SK-N-SH (cell line): ENCODE data around the gene FTSJ1. TPM values are rescaled to one million over a fixed set of nuclear protein-coding genes. Genes with fewer than 3 reads are reported as not detected.

Source experiments
- CTCF ChIA-PET: fragments of 300-600, 350-600 bp; formaldehyde crosslinking; extraction: SDS; loops from one replicate; lab custom pipeline; 2021; lab: Yijun Ruan, JAX
- POLR2A ChIA-PET: fragments of 350-600 bp; sonication (Branson Sonifier 250); formaldehyde crosslinking; extraction: SDS; loops from one replicate; lab custom pipeline; 2020; ENCODE audit warnings: antibody characterized with exemption, inconsistent platforms; lab: Yijun Ruan, JAX
- DNase-seq: peaks from one replicate; pipeline ENCODE4 v3.0.0; 2012
- H2AFZ ChIP-seq: fragments of 200-600 bp; sonication (generic); 2 replicates; pipeline ENCODE4 v1.8.1; 2016; ENCODE audit warnings: antibody characterized with exemption, mild to moderate bottlenecking, low read depth
- H3F3A ChIP-seq: fragments of 200-600 bp; sonication (generic); replicated peaks from 2 replicates; pipeline ENCODE3; 2016; ENCODE audit warnings: antibody characterized with exemption, mild to moderate bottlenecking; ENCODE audit not compliant: insufficient read depth
- H3K27ac ChIP-seq, 2 experiments: fragments of 200-500 bp in 1 of 2; fragments of 200-600 bp in 1 of 2; sonication (Bioruptor generic) in 1 of 2; sonication (generic), shearing (Covaris generic) in 1 of 2; 2 replicates each; pipeline versions ENCODE4 v1.5.1 to v1.6.1; 2014 to 2016; ENCODE audit warnings: low read depth in 2 of 2, inconsistent platforms in 1 of 2, low read length in 1 of 2, mild to moderate bottlenecking in 1 of 2, mixed read lengths in 1 of 2
- H3K27me3 ChIP-seq: fragments of 200-600 bp; sonication (generic), shearing (Covaris generic); 2 replicates; pipeline ENCODE4 v1.6.1; 2016; ENCODE audit warnings: mixed run types; ENCODE audit not compliant: insufficient read depth
- H3K36me3 ChIP-seq, 2 experiments: fragments of 200-500 bp in 1 of 2; fragments of 200-600 bp in 1 of 2; sonication (Bioruptor generic) in 1 of 2; sonication (generic) in 1 of 2; replicated peaks in 1 of 2; 2 replicates each; pipeline versions ENCODE3 to v1.5.1; 2014 to 2016; ENCODE audit warnings: low read length in 1 of 2, mild to moderate bottlenecking in 1 of 2; ENCODE audit not compliant: insufficient read depth in 2 of 2, control insufficient read depth in 1 of 2
- H3K4me1 ChIP-seq, 2 experiments: fragments of 200-500 bp in 1 of 2; fragments of 200-600 bp in 1 of 2; sonication (Bioruptor generic) in 1 of 2; sonication (generic), shearing (Covaris generic) in 1 of 2; 2 replicates each; pipeline versions ENCODE4 v1.5.1 to v1.6.1; 2014 to 2016; ENCODE audit warnings: low read depth in 1 of 2, low read length in 1 of 2, mixed run types in 1 of 2; ENCODE audit not compliant: insufficient read depth in 2 of 2, control insufficient read depth in 1 of 2
- H3K4me2 ChIP-seq: fragments of 200-600 bp; sonication (generic), shearing (Covaris generic); 2 replicates; pipeline ENCODE4 v1.6.1; 2017; ENCODE audit warnings: mixed run types
- H3K4me3 ChIP-seq, 2 experiments: fragments of 200-500 bp in 1 of 2; fragments of 200-600 bp in 1 of 2; sonication (Bioruptor generic) in 1 of 2; sonication (generic), shearing (Covaris generic) in 1 of 2; 2 replicates each; pipeline versions ENCODE4 v1.5.1 to v1.8.1; 2014 to 2016; ENCODE audit warnings: low read depth in 2 of 2, inconsistent platforms in 1 of 2, low read length in 1 of 2, mild to moderate bottlenecking in 1 of 2, mixed read lengths in 1 of 2, moderate library complexity in 1 of 2
- H3K79me2 ChIP-seq: fragments of 200-600 bp; sonication (generic); 2 replicates; pipeline ENCODE4 v1.8.1; 2017; ENCODE audit warnings: mild to moderate bottlenecking; ENCODE audit not compliant: insufficient read depth
- H3K9ac ChIP-seq: fragments of 200-600 bp; sonication (generic); 2 replicates; pipeline ENCODE4 v1.6.1; 2017; ENCODE audit warnings: mixed run types
- H3K9me2 ChIP-seq: fragments of 200-600 bp; sonication (generic); 2 replicates; pipeline ENCODE4 v1.6.1; 2017; ENCODE audit warnings: mixed run types
- H3K9me3 ChIP-seq: fragments of 200-600 bp; sonication (generic); 2 replicates; pipeline ENCODE4 v1.6.1; 2017; ENCODE audit warnings: mixed run types, mild to moderate bottlenecking, moderate library complexity
- H4K20me1 ChIP-seq: fragments of 200-600 bp; sonication (generic); 2 replicates; pipeline ENCODE4 v1.6.1; 2017; ENCODE audit warnings: mild to moderate bottlenecking, mixed run types; ENCODE audit not compliant: insufficient read depth
- CHD2 ChIP-seq: fragments of 150-350 bp; IDR thresholded peaks from 2 replicates; pipeline ENCODE4 v1.6.1; 2018; ENCODE audit warnings: low read length; ENCODE audit not compliant: partially characterized antibody
- ELF1 ChIP-seq: IDR thresholded peaks from 2 replicates; pipeline ENCODE4 v1.4.0; 2012
- EP300 ChIP-seq, 2 experiments: IDR thresholded peaks; 2 replicates each; pipeline versions ENCODE4 v1.4.0 to v1.6.1; 2012; ENCODE audit warnings: borderline replicate concordance in 1 of 2, low read depth in 1 of 2, low read length in 1 of 2
- FOSL2 ChIP-seq: IDR thresholded peaks from 2 replicates; pipeline ENCODE4 v1.4.0; 2012; ENCODE audit warnings: low read depth, mild to moderate bottlenecking, moderate library complexity, borderline replicate concordance
- FOXJ3 ChIP-seq: sonication (generic); formaldehyde crosslinking; IDR thresholded peaks from 2 replicates; pipeline ENCODE4 v1.5.1; 2020; ENCODE audit warnings: mild to moderate bottlenecking, missing genetic modification reagents
- GATA2 ChIP-seq: sonication (generic); formaldehyde crosslinking; IDR thresholded peaks from 2 replicates; pipeline ENCODE4 v1.5.0; 2020; ENCODE audit warnings: mild to moderate bottlenecking, missing genetic modification reagents
- IRF3 ChIP-seq: fragments of 150-350 bp; IDR thresholded peaks from 2 replicates; pipeline ENCODE4 v1.6.1; 2016; ENCODE audit warnings: mild to moderate bottlenecking, low read depth, low read length
- JUND ChIP-seq: IDR thresholded peaks from 2 replicates; pipeline ENCODE4 v1.4.0; 2012
- MAX ChIP-seq: IDR thresholded peaks from 2 replicates; pipeline ENCODE4 v1.4.0; 2012; ENCODE audit warnings: low read depth
- MEF2A ChIP-seq: IDR thresholded peaks from 2 replicates; pipeline ENCODE4 v1.4.0; 2012; ENCODE audit warnings: low read depth, borderline replicate concordance
- NRF1 ChIP-seq: IDR thresholded peaks from 2 replicates; pipeline ENCODE4 v1.6.1; 2012; ENCODE audit warnings: low read depth, mild to moderate bottlenecking, low read length
- PBX3 ChIP-seq: IDR thresholded peaks from 2 replicates; pipeline ENCODE4; 2012
- POLR2AphosphoS5 ChIP-seq: IDR thresholded peaks from 2 replicates; pipeline ENCODE4 v1.6.1; 2012; ENCODE audit warnings: low read depth, low read length
- REST ChIP-seq: IDR thresholded peaks from 2 replicates; pipeline ENCODE4 v1.6.1; 2012; ENCODE audit warnings: mild to moderate bottlenecking, low read depth, low read length, moderate library complexity
- SIN3A ChIP-seq: IDR thresholded peaks from 2 replicates; pipeline ENCODE4 v1.6.1; 2012; ENCODE audit warnings: low read depth, mild to moderate bottlenecking, low read length, moderate library complexity, borderline replicate concordance
- SMC3 ChIP-seq: IDR thresholded peaks from 2 replicates; pipeline ENCODE4 v1.6.1; 2012; ENCODE audit warnings: low read depth, low read length, improper control_type of control experiment
- TCF12 ChIP-seq: IDR thresholded peaks from 2 replicates; pipeline ENCODE4 v1.4.0; 2012
- USF1 ChIP-seq: IDR thresholded peaks from 2 replicates; pipeline ENCODE4 v1.4.0; 2012; ENCODE audit warnings: low read depth, borderline replicate concordance
- ZBTB33 ChIP-seq: IDR thresholded peaks from 2 replicates; pipeline ENCODE4 v1.4.0; 2012; ENCODE audit warnings: low read depth, borderline replicate concordance
- WGBS: methylation state at CpG from one replicate; pipeline ENCODE4 v1.1.6; 2017; ENCODE audit warnings: low lambda C conversion rate; 5-methylcytosine and 5-hydroxymethylcytosine counted together
- polyA plus RNA-seq, 3 experiments: library from polyadenylated mRNA; depleted of rRNA; stranded (reverse); fragments of >200 nt; gene quantifications; 2 replicates each; pipeline ENCODE4 v1.2.3, GENCODE V29; 2012

The FTSJ1 gene
- polyA plus RNA-seq, 1 of the 3 experiments (the other 2 are of a cell fraction): 34.1 TPM

- no peak overlapping the region for H2AFZ ChIP-seq
- no peaks in the 10 kb centered on the region for H4K20me1 ChIP-seq
- TF ChIP-seq EP300 (IDR thresholded peaks at IDR 0.05; ENCODE audit: borderline replicate concordance in 1 of 2, low read depth in 1 of 2, low read length in 1 of 2) (no peak), TCF12 (peak; percentile 12; the same call in 1 of the 2 replicates)
- ChIA-PET POLR2A (no interaction called here), CTCF (no interaction called here)
- DNase-seq: no peak
- H3K9me3 ChIP-seq: no peaks in the 10 kb centered on the region
- H3K4me2 ChIP-seq: no peak overlapping the region
- no peaks in the 10 kb centered on the region for H3K79me2 ChIP-seq
- H3K9me2 ChIP-seq: no peaks in the 10 kb centered on the region
- H3K9ac ChIP-seq: no peak overlapping the region
- no peaks in the 10 kb centered on the region for H3K4me1 ChIP-seq
- 43% methylated on average over 7 of the region's 10 CpGs for WGBS
- H3K27me3 ChIP-seq: no peaks in the 10 kb centered on the region
- no peaks in the 10 kb centered on the region for H3F3A ChIP-seq
- H3K36me3 ChIP-seq: no peaks in the 10 kb centered on the region
- no peak overlapping the region for H3K27ac ChIP-seq
- H3K4me3 ChIP-seq: no peak overlapping the region
Measured at GRCh38 chrX:48487362-48487798, 11.4 kb downstream of the FTSJ1 start.

- no peak for DNase-seq
- no peak overlapping the region for H3K9ac ChIP-seq
- no peak for TF ChIP-seq NRF1
- no peak for TF ChIP-seq REST
- no peak for TF ChIP-seq SMC3
- TF ChIP-seq CHD2: no peak
- no peak for TF ChIP-seq TCF12
- no peak for TF ChIP-seq GATA2 (CRISPR knock-in tag)
- TF ChIP-seq MAX: no peak
- TF ChIP-seq POLR2AphosphoS5: no peak
- no peak for TF ChIP-seq ZBTB33
- no peak for TF ChIP-seq SIN3A
- TF ChIP-seq MEF2A: no peak
- no peak for TF ChIP-seq ELF1
- no peak for TF ChIP-seq JUND
- TF ChIP-seq USF1: no peak
- TF ChIP-seq IRF3: no peak
- TF ChIP-seq FOSL2: no peak
- TF ChIP-seq FOXJ3 (CRISPR knock-in tag): no peak
- no peak for TF ChIP-seq PBX3
- TF ChIP-seq EP300 (IDR thresholded peaks at IDR 0.05; ENCODE audit: borderline replicate concordance in 1 of 2, low read depth in 1 of 2, low read length in 1 of 2): no peak
Measured at GRCh38 chrX:48488034-48488433, 12.0 kb downstream of the FTSJ1 start.

More at GRCh38 chrX:48488034-48488433, 12.0 kb downstream of the FTSJ1 start:
- Histone ChIP-seq H2AFZ (no peak overlapping the region), H3K9me2 (no peaks in the 10 kb centered on the region), H3F3A (no peaks in the 10 kb centered on the region), H3K36me3 (no peaks in the 10 kb centered on the region), H3K4me2 (no peak overlapping the region), H3K27me3 (no peaks in the 10 kb centered on the region), H4K20me1 (no peaks in the 10 kb centered on the region), H3K27ac (no peak overlapping the region), H3K4me1 (no peaks in the 10 kb centered on the region), H3K4me3 (no peak overlapping the region), H3K9me3 (no peaks in the 10 kb centered on the region), H3K79me2 (no peaks in the 10 kb centered on the region)
- POLR2A ChIA-PET: no interaction called here
- CTCF ChIA-PET: no interaction called here
- 73% methylated on average over 3 of the region's 3 CpGs for WGBS
